ENCODE results near the gene SPTBN2. TPM values are rescaled to one million over a fixed set of nuclear protein-coding genes. Genes with fewer than 3 reads are reported as not detected.
"Not testable (repeated sequence)": the region's sequence is repeated elsewhere in the genome, so short reads cannot be mapped to it uniquely, and the experiment has no call there.

The SPTBN2 gene
- total RNA-seq, 1 donor from 2014 or later = 38.7 TPM

GRCh38 chr11:66728038-66728692 lies 851 bp downstream of the SPTBN2 start:
- no peak for TF ChIP-seq CTCF (IDR thresholded peaks at IDR 0.05; ENCODE audit: insufficient read depth, low read length, severe bottlenecking)
- DNase-seq (ENCODE audit: low read depth) (no peak), FAIRE-seq (no peak)
- Histone ChIP-seq H3K36me3 (ENCODE audit: control insufficient read depth, insufficient read depth, low read length) (peaks cover 3% of the 10 kb centered on the region), H3K27me3 (ENCODE audit: control insufficient read depth, insufficient read depth, low read length) (no peaks in the 10 kb centered on the region), H3K4me3 (ENCODE audit: low read depth, low read length) (peak overlapping the region; percentile 65)

DNA sequence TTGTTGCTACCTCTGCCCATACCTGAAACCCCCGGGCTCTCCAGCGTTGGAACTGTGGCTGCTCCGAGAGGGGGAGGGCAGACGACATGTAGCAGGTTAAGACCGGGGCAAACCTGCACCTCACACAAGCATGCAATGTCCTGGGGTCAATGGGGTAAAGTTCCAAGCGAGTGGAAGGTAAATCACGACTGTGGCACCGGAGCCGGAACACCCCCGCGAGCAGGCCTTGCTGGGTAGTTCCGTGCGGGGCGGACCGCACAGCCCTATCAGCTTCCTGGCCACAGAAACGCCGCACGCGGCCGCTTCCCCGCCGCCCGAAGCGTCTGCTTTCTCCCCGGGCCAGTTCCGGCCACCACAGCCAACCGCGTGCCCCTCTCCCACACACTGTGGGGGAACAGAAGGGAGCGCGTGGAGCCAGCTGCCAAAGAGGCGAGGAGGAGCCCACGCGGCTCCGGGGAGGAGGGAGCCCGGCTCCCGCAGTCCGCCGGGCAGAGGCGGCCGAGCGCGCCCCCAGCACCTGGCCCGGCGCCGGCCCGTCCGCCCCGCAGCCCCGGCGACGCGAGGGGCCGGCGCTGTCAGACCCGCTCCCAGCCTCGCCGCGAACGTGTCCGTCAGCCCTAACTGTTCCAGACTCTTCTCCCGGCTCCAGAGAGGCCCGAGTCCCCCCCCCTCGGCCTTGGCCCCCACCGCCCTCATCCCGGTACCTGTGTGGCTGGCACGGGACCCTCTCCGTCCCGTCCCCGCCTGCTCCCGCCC lies 1.6 kb downstream of the SPTBN2 start:
- Histone ChIP-seq H3K4me3 (ENCODE audit: low read depth, low read length) (peak overlapping the region; percentile 65), H3K27me3 (ENCODE audit: control insufficient read depth, insufficient read depth, low read length) (no peaks in the 10 kb centered on the region), H3K36me3 (ENCODE audit: control insufficient read depth, insufficient read depth, low read length) (peaks cover 3% of the 10 kb centered on the region)
- DNase-seq (ENCODE audit: low read depth) (no peak), FAIRE-seq (no peak)
- no peak for TF ChIP-seq CTCF (IDR thresholded peaks at IDR 0.05; ENCODE audit: insufficient read depth, low read length, severe bottlenecking)

DNA sequence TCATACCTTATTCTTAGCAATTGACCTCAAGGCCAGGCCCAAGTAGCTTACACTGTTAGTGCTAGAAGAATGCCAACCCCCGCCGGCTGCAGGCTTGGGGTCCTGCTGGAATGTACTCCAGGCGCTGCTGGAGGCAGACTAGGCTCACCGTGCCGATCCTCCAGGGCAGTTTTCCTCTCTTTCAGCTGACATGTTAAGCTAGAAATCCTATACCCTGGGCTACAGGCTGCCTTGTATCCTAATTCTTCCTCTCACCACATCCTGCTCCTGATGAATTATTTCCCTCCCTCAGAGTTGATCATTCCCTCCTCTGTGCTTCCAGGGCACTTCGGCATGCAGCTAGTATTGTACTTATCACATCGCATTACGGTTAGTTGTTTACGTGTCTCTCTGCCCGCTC lies 3.4 kb downstream of the SPTBN2 start:
- Histone ChIP-seq H3K36me3 (ENCODE audit: control insufficient read depth, insufficient read depth, low read length) (peaks cover 3% of the 10 kb centered on the region), H3K27me3 (ENCODE audit: control insufficient read depth, insufficient read depth, low read length) (no peaks in the 10 kb centered on the region), H3K4me3 (ENCODE audit: low read depth, low read length) (no peak overlapping the region)
- TF ChIP-seq CTCF (IDR thresholded peaks at IDR 0.05; ENCODE audit: insufficient read depth, low read length, severe bottlenecking) = no peak
- no peak for FAIRE-seq
- DNase-seq (ENCODE audit: low read depth) = no peak

DNA sequence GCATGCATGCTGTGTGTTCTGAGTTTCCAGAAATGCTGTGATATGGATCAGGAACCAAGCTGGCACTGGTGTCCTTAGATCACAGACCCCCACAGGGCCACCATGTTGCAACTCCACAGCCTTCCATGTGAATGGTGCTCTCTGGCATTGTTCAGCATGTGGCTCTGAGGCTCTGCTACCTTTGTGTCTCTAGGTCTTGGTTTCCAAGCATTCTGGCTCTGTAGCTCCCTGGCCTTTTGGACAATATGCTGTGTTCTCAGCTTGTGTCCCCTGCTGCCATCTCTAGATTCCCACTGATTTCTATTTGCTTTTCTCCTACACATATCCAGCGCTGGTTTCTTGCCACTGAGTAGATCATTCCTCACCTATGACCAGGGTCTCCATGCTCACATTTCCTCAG lies 3.9 kb downstream of the SPTBN2 start:
- DNase-seq (ENCODE audit: low read depth) = no peak
- FAIRE-seq = no peak
- Histone ChIP-seq H3K4me3 (ENCODE audit: low read depth, low read length) (no peak overlapping the region), H3K27me3 (ENCODE audit: control insufficient read depth, insufficient read depth, low read length) (no peaks in the 10 kb centered on the region), H3K36me3 (ENCODE audit: control insufficient read depth, insufficient read depth, low read length) (peaks cover 3% of the 10 kb centered on the region)
- no peak for TF ChIP-seq CTCF (IDR thresholded peaks at IDR 0.05; ENCODE audit: insufficient read depth, low read length, severe bottlenecking)

DNA sequence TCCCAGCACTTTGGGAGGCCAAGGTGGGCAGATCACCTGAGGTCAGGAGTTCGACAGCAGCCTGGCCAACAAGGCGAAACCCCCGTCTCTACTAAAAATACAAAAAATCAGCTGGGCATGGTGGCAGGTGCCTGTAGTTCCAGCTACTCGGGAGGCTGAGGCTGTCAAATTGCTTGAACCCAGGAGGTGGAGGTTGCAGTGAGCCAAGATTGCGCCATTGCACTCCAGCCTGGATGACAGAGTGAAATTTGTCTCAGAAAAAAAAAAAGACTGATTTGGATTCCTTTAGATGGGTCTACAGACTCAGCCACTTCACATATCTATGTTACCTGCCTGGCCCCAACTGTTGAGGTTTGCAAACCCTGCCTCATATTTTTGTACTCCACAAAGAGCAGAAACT lies 4.8 kb downstream of the SPTBN2 start:
- not testable (repeated sequence) for DNase-seq (ENCODE audit: low read depth); FAIRE-seq

DNA sequence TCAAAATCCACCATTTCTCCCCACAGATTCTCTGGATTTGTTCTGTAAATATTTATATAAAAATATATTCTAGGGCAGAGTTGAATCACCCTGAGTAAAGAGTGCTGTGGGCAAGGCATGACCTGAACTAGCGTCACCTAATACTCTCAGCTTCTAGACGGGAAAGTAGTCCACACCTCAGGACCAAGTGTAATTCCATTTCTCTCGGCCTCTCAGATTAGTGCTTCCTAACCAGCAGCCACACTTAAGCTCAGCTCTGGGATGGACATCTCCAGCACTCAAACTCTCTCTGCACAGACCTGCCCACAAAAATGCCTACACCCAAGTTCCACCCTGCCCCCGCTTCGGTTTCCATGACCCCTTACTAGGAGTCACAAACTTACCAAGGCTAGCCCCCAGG lies 5.3 kb downstream of the SPTBN2 start:
- Histone ChIP-seq H3K36me3 (ENCODE audit: control insufficient read depth, insufficient read depth, low read length) (peaks cover 3% of the 10 kb centered on the region), H3K27me3 (ENCODE audit: control insufficient read depth, insufficient read depth, low read length) (no peaks in the 10 kb centered on the region), H3K4me3 (ENCODE audit: low read depth, low read length) (no peak overlapping the region)
- TF ChIP-seq CTCF (IDR thresholded peaks at IDR 0.05; ENCODE audit: insufficient read depth, low read length, severe bottlenecking) = no peak
- no peak for FAIRE-seq
- DNase-seq (ENCODE audit: low read depth) = no peak

More for the DNA sequence above, 4.8 kb downstream of the SPTBN2 start:
- H3K36me3 ChIP-seq (ENCODE audit: control insufficient read depth, insufficient read depth, low read length); H3K27me3 ChIP-seq (ENCODE audit: control insufficient read depth, insufficient read depth, low read length); H3K4me3 ChIP-seq (ENCODE audit: low read depth, low read length): not testable (repeated sequence)

Data from bronchial epithelial cell (primary cell).